ENCODE results near the gene TUBGCP2.
A peak's percentile ranks its signal among the peaks of the same experiment; 100 is the strongest.
"Not testable (repeated sequence)": the region's sequence is repeated elsewhere in the genome, so short reads cannot be mapped to it uniquely, and the experiment has no call there.

Gene TUBGCP2

DNA sequence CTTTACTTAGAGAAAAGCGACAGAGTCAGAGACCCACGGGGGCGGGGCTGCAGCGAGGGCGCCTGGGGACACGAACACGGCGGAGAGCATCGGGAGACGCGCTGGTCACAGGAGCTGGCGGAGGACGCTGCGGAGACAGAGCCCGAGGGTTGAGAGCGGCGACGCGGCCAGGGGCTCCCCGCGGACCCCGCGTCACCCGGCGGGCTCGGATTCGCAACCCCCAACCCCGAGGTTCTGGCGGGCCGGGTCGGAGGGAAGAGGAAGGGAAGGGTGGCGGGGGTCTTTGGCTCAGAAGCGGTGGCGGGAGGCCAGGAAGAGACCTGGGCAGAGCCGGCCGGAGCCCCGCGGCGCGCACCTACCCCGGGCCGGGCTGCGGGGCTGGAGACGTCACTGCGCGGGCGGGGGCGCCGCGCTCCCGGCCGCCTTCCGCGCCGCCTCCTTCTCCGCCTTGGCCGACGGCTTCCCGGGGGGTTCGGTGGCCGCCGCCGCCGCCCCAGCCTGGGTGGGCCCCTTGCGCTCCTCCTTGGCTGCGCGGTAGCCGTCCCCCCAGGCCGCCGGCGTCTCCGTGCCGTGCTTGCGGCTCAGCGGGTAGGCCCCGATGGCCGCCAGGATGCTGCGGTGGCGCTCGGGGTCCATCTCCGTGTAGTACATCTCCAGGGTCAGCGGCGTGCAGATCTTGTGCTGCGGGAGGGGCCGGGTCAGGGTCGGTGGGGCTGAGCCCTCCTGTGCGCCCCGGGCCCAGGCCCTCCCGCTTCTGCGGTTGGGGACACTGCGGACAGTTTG is 17.0 kb upstream of the TUBGCP2 start:
- Histone ChIP-seq H3K4me3 (replicated peaks; ENCODE audit: low read depth, low read length) (no peak overlapping the region; the same call in 1 of the 2 replicates), H3K36me3 (ENCODE audit: control insufficient read depth, insufficient read depth, low read length) (no peaks in the 10 kb centered on the region), H3K27me3 (replicated peaks; ENCODE audit: control insufficient read depth, insufficient read depth, low read length) (no peaks in the 10 kb centered on the region; the same call in 1 of the 2 replicates)
- no peak for DNase-seq (ENCODE audit: extremely low read depth, insufficient read length)
- TF ChIP-seq, protein P1, sequence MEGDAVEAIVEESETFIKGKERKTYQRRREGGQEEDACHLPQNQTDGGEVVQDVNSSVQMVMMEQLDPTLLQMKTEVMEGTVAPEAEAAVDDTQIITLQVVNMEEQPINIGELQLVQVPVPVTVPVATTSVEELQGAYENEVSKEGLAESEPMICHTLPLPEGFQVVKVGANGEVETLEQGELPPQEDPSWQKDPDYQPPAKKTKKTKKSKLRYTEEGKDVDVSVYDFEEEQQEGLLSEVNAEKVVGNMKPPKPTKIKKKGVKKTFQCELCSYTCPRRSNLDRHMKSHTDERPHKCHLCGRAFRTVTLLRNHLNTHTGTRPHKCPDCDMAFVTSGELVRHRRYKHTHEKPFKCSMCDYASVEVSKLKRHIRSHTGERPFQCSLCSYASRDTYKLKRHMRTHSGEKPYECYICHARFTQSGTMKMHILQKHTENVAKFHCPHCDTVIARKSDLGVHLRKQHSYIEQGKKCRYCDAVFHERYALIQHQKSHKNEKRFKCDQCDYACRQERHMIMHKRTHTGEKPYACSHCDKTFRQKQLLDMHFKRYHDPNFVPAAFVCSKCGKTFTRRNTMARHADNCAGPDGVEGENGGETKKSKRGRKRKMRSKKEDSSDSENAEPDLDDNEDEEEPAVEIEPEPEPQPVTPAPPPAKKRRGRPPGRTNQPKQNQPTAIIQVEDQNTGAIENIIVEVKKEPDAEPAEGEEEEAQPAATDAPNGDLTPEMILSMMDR (IDR thresholded peaks at IDR 0.05; ENCODE audit: insufficient read depth, low read length, poor library complexity, severe bottlenecking), result no peak

DNA sequence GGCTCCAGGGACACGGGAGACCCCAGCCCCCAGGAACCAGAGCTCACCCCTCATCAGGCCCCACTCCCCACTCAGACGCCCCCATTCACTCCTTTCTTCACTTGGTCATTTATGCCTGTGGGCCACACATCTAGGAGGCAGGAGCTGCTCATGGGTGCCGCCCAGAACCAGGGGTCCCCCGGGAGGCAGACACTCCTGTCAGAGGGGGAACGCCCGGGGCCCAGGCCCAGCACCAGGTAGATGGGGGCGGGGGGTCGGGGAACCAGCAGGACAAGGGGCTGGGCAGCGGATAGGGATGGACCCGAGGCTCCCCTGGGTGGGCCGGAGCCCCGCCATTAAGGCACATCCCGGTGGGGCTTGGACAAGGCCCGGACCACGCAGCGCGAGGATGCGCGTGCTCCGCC is 16.2 kb upstream of the TUBGCP2 start:
- Histone ChIP-seq H3K36me3 (ENCODE audit: control insufficient read depth, insufficient read depth, low read length) (no peaks in the 10 kb centered on the region), H3K4me3 (replicated peaks; ENCODE audit: low read depth, low read length) (no peak overlapping the region), H3K27me3 (replicated peaks; ENCODE audit: control insufficient read depth, insufficient read depth, low read length) (no peaks in the 10 kb centered on the region; the same call in 1 of the 2 replicates)
- DNase-seq (ENCODE audit: extremely low read depth, insufficient read length), result no peak
- TF ChIP-seq, protein P1 (IDR thresholded peaks at IDR 0.05; ENCODE audit: insufficient read depth, low read length, poor library complexity, severe bottlenecking), result no peak

DNA sequence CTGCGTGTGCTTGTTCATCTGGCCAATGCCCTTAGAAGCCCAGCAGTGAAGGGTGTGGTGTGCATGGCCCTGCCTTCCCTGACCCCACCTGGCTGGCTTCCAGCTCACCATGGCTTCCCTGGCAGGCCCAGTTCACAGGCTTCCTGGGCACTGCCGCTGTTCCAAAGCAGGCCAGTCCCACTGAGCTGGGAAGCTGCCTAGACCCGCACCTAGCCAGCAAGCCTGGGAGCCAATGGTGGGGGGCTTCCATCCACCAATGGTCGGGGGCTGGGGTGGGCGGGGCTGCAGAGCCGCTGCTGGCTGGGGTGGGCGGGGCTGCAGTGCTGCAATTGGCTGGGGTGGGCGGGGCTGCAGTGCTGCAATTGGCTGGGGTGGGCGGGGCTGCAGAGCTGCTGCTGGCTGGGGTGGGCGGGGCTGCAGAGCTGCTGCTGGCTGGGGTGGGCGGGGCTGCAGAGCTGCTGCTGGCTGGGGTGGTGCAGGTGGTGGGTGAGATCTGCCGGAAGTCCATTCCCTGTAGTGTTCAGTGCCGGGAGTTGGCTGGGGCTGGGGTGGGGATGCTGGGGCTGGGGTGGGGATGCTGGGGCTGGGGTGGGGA is 15.6 kb upstream of the TUBGCP2 start:
- Histone ChIP-seq H3K36me3 (ENCODE audit: control insufficient read depth, insufficient read depth, low read length) (no peaks in the 10 kb centered on the region), H3K27me3 (replicated peaks; ENCODE audit: control insufficient read depth, insufficient read depth, low read length) (no peaks in the 10 kb centered on the region; the same call in 1 of the 2 replicates), H3K4me3 (replicated peaks; ENCODE audit: low read depth, low read length) (no peak overlapping the region)
- no peak for DNase-seq (ENCODE audit: extremely low read depth, insufficient read length)
- TF ChIP-seq, protein P1 (IDR thresholded peaks at IDR 0.05; ENCODE audit: insufficient read depth, low read length, poor library complexity, severe bottlenecking), result no peak

DNA sequence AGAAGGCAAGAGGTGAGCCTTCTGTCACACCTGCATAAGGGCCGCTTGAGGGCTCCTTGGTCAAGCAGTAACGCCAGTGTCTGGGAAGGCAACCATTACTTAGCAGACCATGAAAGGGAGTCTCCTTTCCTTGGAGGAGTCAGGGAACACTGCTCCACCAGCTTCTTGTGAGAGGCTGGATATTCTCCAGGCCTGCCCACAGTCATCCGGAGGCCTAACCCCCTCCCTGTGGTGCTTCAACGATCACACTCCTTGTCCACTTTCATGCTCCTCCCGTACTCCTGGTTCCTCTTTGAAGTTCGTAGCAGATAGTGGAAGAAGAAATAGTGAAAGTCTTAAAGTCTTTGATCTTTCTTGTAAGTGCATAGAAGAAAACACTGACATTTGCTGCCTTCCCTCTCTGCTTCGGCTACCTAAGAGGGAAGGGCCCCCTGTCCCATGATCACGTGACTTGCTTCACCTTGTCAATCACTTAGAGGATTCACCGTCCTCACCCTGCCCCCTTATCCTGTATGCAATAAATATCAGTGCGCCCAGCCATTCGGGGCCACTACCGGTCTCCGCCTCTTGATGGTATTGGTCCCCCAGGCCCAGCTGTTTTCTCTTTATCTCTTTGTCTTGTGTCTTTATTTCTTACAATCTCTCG is 13.5 kb upstream of the TUBGCP2 start:
- not testable (repeated sequence) for H3K36me3 ChIP-seq (ENCODE audit: control insufficient read depth, insufficient read depth, low read length); DNase-seq (ENCODE audit: extremely low read depth, insufficient read length); H3K27me3 ChIP-seq (replicated peaks; ENCODE audit: control insufficient read depth, insufficient read depth, low read length); H3K4me3 ChIP-seq (replicated peaks; ENCODE audit: low read depth, low read length)

DNA sequence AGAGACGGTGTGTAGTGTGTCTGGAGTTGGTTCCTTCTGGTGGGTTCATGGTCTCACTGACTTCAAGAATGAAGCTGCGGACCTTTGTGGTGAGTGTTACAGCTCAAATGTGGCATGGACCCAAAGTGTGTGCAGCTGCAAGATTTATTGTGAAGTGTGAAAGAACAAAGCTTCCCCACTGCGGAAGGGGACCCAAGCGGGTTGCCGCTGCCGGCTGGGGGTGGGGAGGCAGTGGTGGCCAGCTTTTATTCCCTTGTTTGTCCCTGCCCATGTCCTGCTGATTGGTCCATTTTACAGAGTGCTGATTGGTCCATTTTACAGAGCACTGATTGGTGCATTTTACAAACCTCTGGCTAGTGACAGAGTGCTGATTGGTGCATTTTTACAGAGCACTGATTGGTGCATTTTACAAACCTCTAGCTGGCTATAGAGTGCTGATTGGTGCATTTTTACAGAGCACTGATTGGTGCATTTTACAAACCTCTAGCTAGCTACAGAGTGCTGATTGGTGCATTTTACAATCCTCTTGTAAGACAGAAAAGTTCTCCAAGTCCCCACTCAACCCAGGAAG is 12.3 kb upstream of the TUBGCP2 start:
- H3K4me3 ChIP-seq (replicated peaks; ENCODE audit: low read depth, low read length); H3K27me3 ChIP-seq (replicated peaks; ENCODE audit: control insufficient read depth, insufficient read depth, low read length); DNase-seq (ENCODE audit: extremely low read depth, insufficient read length); H3K36me3 ChIP-seq (ENCODE audit: control insufficient read depth, insufficient read depth, low read length): not testable (repeated sequence)

DNA sequence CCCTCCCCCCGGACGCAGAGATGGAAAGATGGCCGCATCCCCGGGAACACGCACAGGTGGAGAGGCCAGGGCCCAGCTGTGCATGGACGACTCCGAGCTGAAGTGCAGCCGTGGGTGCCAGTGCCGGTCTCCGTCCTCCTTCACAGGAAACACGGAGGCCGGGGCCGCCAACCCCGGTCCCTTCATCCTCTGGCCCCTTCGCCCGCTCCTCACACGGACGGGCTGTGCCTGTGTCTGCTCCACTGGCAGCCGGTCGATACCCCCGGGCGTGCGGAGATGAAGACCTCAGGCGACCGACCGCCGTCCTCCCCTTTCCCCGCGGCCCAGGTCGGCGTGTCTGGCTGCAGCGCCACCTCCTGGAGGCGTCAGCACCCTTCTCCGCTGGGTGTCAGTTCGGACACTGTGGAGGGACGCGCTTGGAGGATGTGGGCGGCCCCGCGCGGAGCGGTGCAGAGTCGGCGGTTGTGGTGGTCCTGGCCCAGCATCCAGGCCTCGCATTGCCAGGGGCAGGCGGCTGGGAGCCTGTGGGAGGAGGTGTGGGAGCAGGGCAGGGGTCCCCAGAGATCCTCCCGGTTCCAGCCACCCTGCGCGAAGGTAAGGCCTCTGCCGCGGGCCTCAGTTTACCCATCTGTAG is 9.9 kb upstream of the TUBGCP2 start:
- peak; percentile 56 for DNase-seq (ENCODE audit: extremely low read depth, insufficient read length)
- no peaks in the 10 kb centered on the region for H3K27me3 ChIP-seq (replicated peaks; ENCODE audit: control insufficient read depth, insufficient read depth, low read length)
- H3K4me3 ChIP-seq (replicated peaks; ENCODE audit: low read depth, low read length), result peak overlapping the region; percentile 34
- TF ChIP-seq, protein P1 (IDR thresholded peaks at IDR 0.05; ENCODE audit: insufficient read depth, low read length, poor library complexity, severe bottlenecking), result peak; percentile 68
- H3K36me3 ChIP-seq (ENCODE audit: control insufficient read depth, insufficient read depth, low read length), result no peaks in the 10 kb centered on the region
